Panc1 (cell line): ENCODE measurements around the gene CDH8.

ENCODE experiments used
- POLR2AphosphoS5 ChIP-seq: IDR thresholded peaks from 2 replicates; pipeline ENCODE4 v1.6.1; 2012; ENCODE audit warnings: mild to moderate bottlenecking, low read depth, low read length, moderate library complexity
- SIN3A ChIP-seq: IDR thresholded peaks from 2 replicates; pipeline ENCODE4 v1.6.1; 2012; ENCODE audit warnings: low read depth, mild to moderate bottlenecking, low read length, moderate library complexity, borderline replicate concordance; ENCODE audit not compliant: insufficient read depth
- TCF7L2 ChIP-seq: IDR thresholded peaks from 2 replicates; pipeline ENCODE4 v1.6.1; 2011; ENCODE audit warnings: mild to moderate bottlenecking, low read depth, low read length, inconsistent platforms
- TF ChIP-seq, protein P1 (sequence below), 2 experiments: IDR thresholded peaks; 2 replicates each; pipeline ENCODE4 v1.6.1; 2011 to 2012; ENCODE audit warnings: low read depth in 2 of 2, control low read depth in 1 of 2, low read length in 1 of 2, mild to moderate bottlenecking in 1 of 2, moderate library complexity in 1 of 2; ENCODE audit not compliant: insufficient read depth in 1 of 2
- TF ChIP-seq, protein P2 (sequence below): fragments of 450-650 bp; IDR thresholded peaks from 2 replicates; pipeline ENCODE4 v1.5.1; 2017; ENCODE audit warnings: mild to moderate bottlenecking

DNA sequence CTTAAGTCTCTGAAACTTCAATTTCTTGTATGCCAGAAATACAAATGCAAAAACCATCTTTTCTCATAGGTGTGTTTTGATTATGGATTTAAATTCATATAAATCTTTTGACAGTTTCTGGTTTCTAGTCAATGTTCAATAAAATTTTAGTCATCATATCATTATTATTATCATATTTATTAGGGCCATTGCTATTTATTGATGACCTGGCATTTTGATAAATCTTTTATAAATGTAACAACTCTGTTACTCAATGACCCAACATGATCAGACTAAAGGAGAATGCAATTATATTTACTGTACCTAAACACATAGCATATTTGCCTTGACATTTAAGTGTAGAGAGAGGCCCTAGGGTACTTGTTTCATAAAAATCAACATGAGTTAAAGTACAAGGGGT is 320.8 kb downstream of the CDH8 start:
- no peak for TF ChIP-seq POLR2AphosphoS5
- TF ChIP-seq, protein P1, sequence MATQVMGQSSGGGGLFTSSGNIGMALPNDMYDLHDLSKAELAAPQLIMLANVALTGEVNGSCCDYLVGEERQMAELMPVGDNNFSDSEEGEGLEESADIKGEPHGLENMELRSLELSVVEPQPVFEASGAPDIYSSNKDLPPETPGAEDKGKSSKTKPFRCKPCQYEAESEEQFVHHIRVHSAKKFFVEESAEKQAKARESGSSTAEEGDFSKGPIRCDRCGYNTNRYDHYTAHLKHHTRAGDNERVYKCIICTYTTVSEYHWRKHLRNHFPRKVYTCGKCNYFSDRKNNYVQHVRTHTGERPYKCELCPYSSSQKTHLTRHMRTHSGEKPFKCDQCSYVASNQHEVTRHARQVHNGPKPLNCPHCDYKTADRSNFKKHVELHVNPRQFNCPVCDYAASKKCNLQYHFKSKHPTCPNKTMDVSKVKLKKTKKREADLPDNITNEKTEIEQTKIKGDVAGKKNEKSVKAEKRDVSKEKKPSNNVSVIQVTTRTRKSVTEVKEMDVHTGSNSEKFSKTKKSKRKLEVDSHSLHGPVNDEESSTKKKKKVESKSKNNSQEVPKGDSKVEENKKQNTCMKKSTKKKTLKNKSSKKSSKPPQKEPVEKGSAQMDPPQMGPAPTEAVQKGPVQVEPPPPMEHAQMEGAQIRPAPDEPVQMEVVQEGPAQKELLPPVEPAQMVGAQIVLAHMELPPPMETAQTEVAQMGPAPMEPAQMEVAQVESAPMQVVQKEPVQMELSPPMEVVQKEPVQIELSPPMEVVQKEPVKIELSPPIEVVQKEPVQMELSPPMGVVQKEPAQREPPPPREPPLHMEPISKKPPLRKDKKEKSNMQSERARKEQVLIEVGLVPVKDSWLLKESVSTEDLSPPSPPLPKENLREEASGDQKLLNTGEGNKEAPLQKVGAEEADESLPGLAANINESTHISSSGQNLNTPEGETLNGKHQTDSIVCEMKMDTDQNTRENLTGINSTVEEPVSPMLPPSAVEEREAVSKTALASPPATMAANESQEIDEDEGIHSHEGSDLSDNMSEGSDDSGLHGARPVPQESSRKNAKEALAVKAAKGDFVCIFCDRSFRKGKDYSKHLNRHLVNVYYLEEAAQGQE (IDR thresholded peaks at IDR 0.05; ENCODE audit: insufficient read depth in 1 of 2, low read depth in 2 of 2, low read length in 1 of 2), result no peak
- TF ChIP-seq, protein P2, sequence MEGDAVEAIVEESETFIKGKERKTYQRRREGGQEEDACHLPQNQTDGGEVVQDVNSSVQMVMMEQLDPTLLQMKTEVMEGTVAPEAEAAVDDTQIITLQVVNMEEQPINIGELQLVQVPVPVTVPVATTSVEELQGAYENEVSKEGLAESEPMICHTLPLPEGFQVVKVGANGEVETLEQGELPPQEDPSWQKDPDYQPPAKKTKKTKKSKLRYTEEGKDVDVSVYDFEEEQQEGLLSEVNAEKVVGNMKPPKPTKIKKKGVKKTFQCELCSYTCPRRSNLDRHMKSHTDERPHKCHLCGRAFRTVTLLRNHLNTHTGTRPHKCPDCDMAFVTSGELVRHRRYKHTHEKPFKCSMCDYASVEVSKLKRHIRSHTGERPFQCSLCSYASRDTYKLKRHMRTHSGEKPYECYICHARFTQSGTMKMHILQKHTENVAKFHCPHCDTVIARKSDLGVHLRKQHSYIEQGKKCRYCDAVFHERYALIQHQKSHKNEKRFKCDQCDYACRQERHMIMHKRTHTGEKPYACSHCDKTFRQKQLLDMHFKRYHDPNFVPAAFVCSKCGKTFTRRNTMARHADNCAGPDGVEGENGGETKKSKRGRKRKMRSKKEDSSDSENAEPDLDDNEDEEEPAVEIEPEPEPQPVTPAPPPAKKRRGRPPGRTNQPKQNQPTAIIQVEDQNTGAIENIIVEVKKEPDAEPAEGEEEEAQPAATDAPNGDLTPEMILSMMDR, result no peak
- TF ChIP-seq TCF7L2, result no peak
- TF ChIP-seq SIN3A, result no peak
